Kidney epithelial cell (primary cell): ENCODE measurements around the gene FLCN. TPM values are rescaled to one million over a fixed set of nuclear protein-coding genes. Genes with fewer than 3 reads are reported as not detected.

Experiments used
- DNase-seq: peaks from one replicate; pipeline ENCODE4 v3.0.0-alpha.2; 2010; ENCODE audit warnings: low read depth
- H3K27me3 ChIP-seq: 2 replicates; pipeline ENCODE4 v1.6.0; 2011; ENCODE audit warnings: low read length; ENCODE audit not compliant: control insufficient read depth, insufficient read depth
- H3K36me3 ChIP-seq: 2 replicates; pipeline ENCODE4 v1.5.1; 2011; ENCODE audit warnings: low read length; ENCODE audit not compliant: control insufficient read depth, insufficient read depth
- H3K4me3 ChIP-seq: 2 replicates; pipeline ENCODE4 v1.5.1; 2011; ENCODE audit warnings: low read depth, mild to moderate bottlenecking, control low read depth, low read length
- CTCF ChIP-seq: IDR thresholded peaks from 2 replicates; pipeline ENCODE4 v1.5.1; 2011; ENCODE audit warnings: mild to moderate bottlenecking, moderate library complexity, low read length, control low read depth, inconsistent platforms; ENCODE audit not compliant: insufficient read depth, poor library complexity, severe bottlenecking
- total RNA-seq: library from RNA; depleted of rRNA; stranded (reverse); fragments of >200 nt; gene quantifications from 2 replicates; pipeline ENCODE4 v1.2.3, GENCODE V29; 2015

FLCN gene
- total RNA-seq, 1 donor from 2014 or later = 61.0 TPM

GRCh38 chr17:17254036-17254435 lies 17.1 kb upstream of the FLCN start:
- peaks cover 1% of the 10 kb centered on the region for H3K36me3 ChIP-seq
- no peak for TF ChIP-seq CTCF
- H3K4me3 ChIP-seq = no peak overlapping the region
- H3K27me3 ChIP-seq = no peaks in the 10 kb centered on the region
- no peak for DNase-seq

- TF ChIP-seq CTCF = no peak
- no peak for DNase-seq
- no peak overlapping the region for H3K4me3 ChIP-seq
- H3K27me3 ChIP-seq = no peaks in the 10 kb centered on the region
- H3K36me3 ChIP-seq = no peaks in the 10 kb centered on the region
These were observed 16.4 kb upstream of the FLCN start for GRCh38 chr17:17253406-17253805.

- no peaks in the 10 kb centered on the region for H3K36me3 ChIP-seq
- no peak for TF ChIP-seq CTCF
- no peak overlapping the region for H3K4me3 ChIP-seq
- no peak for DNase-seq
- no peaks in the 10 kb centered on the region for H3K27me3 ChIP-seq
These were observed 15.2 kb upstream of the FLCN start for GRCh38 chr17:17252149-17252661.

GRCh38 chr17:17246879-17247278 lies 9.9 kb upstream of the FLCN start:
- Histone ChIP-seq H3K36me3 (no peaks in the 10 kb centered on the region), H3K4me3 (no peak overlapping the region), H3K27me3 (no peaks in the 10 kb centered on the region)
- DNase-seq = no peak
- TF ChIP-seq CTCF = no peak

- Histone ChIP-seq H3K36me3 (no peaks in the 10 kb centered on the region), H3K27me3 (no peaks in the 10 kb centered on the region), H3K4me3 (no peak overlapping the region)
- no peak for TF ChIP-seq CTCF
- no peak for DNase-seq
These were observed 6.2 kb upstream of the FLCN start for GRCh38 chr17:17243163-17243562.

GRCh38 chr17:17242246-17242645 lies 5.3 kb upstream of the FLCN start:
- no peaks in the 10 kb centered on the region for H3K36me3 ChIP-seq
- TF ChIP-seq CTCF = no peak
- H3K27me3 ChIP-seq = no peaks in the 10 kb centered on the region
- no peak overlapping the region for H3K4me3 ChIP-seq
- no peak for DNase-seq
